GM08714 (cell line): ENCODE data around the gene SCUBE2.

ENCODE experiments used
- H3K4me3 ChIP-seq: fragments of 200-500 bp; sonication (Bioruptor generic); 2 replicates; pipeline ENCODE4 v1.5.1; 2014; ENCODE audit warnings: mild to moderate bottlenecking, low read length, inconsistent platforms
- ZNF274 ChIP-seq: IDR thresholded peaks from 2 replicates; pipeline ENCODE4 v1.6.1; 2012; ENCODE audit warnings: mild to moderate bottlenecking, low read depth, low read length

The SCUBE2 gene

DNA sequence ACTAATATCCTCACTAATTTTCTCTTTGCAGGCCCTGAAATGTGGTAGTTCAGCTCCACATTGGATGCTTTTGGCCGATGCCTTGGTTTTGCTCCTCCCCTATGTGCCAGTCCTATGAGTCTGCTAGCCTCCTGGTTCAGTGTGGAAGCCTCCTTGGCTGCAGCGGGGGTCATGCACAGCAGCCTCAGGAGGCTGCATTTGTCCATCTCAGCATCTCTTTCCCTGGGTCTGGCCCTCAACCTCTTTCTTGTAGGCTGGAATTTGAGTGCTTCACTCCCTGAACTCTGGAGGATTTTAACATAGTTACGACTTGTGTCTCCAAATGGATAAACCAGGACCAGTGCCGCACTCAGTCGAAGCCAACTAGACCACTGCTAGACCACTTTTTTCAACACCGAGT is 34.9 kb downstream of the SCUBE2 start:
- TF ChIP-seq ZNF274 = no peak
- no peak overlapping the region for H3K4me3 ChIP-seq

DNA sequence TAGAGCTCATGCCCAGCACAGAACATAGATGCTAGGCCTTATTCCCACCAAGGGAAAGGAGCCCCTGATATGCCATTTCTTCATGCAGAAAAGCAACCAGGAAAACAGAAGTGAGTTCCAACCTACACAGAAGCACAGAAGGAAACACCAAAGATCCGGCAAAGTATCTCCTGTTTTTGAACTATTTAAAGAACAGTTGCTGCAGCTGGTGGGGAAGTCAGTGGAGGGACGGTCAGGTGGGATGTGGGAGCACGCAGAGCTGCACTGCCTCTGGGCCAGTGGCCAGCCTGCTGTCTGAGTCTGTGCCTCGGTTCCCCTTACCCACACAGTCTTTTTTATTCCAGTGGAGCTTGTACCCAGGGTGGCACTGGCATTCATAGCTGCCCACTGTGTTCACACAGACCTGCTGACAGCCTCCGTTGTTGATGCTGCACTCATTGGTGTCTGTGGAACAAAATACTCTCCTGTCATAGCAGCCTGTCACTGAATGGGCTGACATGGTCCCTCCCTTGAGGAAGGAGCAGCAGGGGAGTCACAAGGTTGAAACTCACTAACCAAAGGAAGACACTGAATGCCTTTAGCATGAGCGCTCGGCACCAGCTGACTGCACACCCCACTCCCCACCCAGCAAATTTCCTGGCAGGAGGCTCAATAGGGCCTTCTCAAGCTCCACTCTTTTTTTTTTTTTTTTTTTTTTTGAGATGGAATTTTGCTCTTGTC is 37.9 kb downstream of the SCUBE2 start:
- no peak overlapping the region for H3K4me3 ChIP-seq
- no peak for TF ChIP-seq ZNF274

- no peak overlapping the region for H3K4me3 ChIP-seq
- TF ChIP-seq ZNF274 = no peak
Observed at GRCh38 chr11:9052316-9052715, 39.1 kb downstream of the SCUBE2 start.

DNA sequence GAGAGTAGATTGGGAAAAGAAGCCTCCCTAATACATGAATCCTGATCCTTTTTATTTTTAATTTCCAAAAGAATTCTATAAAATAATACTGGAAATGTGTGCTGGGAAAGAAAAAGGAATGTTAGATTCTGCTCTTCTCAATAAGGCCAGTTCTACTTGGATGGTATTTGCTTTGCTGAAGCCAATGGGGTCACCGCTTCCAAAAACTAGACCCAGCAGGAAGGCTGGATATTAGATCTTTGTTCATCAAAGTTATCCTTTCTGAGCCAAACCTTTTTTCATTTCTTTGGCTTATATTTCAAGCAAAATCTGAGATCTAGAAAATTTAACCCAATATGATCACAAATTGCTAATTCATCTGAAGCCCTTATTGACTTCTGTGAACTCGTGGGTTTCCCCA is 41.4 kb downstream of the SCUBE2 start:
- no peak for TF ChIP-seq ZNF274
- H3K4me3 ChIP-seq = no peak overlapping the region

DNA sequence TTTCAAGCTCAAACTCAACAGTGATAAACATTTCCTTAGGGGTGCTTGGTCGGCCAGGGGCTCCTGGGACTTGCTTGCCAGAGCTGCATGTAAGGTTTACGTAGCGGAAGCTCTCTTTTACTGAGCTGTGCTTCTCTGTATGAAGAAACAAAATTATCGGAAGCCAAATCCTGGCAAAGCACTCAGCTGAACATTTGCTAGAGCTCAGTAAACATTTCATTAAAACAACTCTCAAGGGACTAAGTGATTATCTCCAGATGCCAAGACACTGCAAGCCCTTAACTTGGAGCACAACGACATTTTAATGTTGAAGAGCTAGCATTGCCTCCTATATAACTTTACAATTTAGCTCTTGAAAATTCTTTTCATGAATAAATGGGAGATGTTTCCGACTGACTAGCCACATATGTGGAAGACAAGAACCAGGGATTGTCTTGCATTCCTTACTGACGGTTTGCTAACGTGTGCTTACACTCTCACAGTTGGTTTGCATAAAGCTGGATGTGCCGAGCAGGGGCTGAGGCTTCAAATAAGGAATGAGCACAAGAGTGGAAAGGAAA is 43.4 kb downstream of the SCUBE2 start:
- TF ChIP-seq ZNF274 = no peak

GRCh38 chr11:9046481-9046880 is 44.9 kb downstream of the SCUBE2 start:
- TF ChIP-seq ZNF274 = no peak

More for the DNA sequence above, 43.4 kb downstream of the SCUBE2 start:
- no peak overlapping the region for H3K4me3 ChIP-seq

DNA sequence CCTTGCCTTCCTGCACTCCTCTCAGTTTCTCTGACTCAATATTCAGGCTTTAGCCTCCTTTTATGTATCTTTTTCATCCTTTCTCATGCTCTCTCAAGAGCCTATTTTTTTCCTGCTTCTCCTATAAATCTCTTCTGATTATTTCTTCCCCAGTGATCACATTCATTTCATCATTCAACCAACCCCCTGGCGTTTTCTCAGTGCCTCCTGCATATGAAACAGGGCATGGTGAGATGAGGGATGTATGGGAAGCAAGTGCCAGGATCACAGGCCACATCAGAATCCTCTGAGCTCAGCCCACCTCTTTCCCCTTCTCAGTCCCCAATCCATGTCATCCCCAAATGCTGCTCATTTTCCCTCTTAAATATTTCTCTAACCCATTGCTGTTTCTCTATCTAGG is 48.9 kb downstream of the SCUBE2 start:
- no peak for TF ChIP-seq ZNF274
- H3K4me3 ChIP-seq = no peak overlapping the region

More at GRCh38 chr11:9046481-9046880, 44.9 kb downstream of the SCUBE2 start:
- H3K4me3 ChIP-seq = no peak overlapping the region

GRCh38 chr11:9041747-9042146 is 49.7 kb downstream of the SCUBE2 start:
- no peak for TF ChIP-seq ZNF274
- no peak overlapping the region for H3K4me3 ChIP-seq

- TF ChIP-seq ZNF274 = no peak
- no peak overlapping the region for H3K4me3 ChIP-seq
Observed at GRCh38 chr11:9040410-9040809, 51.0 kb downstream of the SCUBE2 start.

GRCh38 chr11:9039863-9040262 is 51.5 kb downstream of the SCUBE2 start:
- TF ChIP-seq ZNF274 = no peak
- H3K4me3 ChIP-seq = no peak overlapping the region

GRCh38 chr11:9039198-9039597 is 52.2 kb downstream of the SCUBE2 start:
- no peak overlapping the region for H3K4me3 ChIP-seq
- TF ChIP-seq ZNF274 = no peak

- no peak for TF ChIP-seq ZNF274
- H3K4me3 ChIP-seq = no peak overlapping the region
Observed at GRCh38 chr11:9038541-9038940, 52.9 kb downstream of the SCUBE2 start.

DNA sequence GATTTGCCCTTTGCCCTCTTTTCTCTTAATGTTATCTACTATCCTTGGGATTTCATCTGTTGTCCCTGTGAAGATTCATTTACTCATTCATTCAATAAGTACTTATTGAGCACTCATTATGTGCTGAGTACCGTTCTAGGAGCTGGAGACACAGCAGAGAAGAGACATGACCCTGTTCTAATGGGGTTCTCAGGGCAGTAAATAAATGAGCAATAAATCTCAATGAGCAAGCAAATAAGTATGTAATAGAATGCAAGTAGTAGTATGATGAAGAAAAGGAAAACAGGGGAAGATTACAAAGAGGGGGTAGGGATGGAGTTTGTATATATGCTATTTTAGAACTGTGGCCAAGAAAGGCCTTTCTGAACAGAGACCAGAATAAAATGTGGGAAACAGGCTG is 53.4 kb downstream of the SCUBE2 start:
- no peak overlapping the region for H3K4me3 ChIP-seq
- TF ChIP-seq ZNF274 = no peak

DNA sequence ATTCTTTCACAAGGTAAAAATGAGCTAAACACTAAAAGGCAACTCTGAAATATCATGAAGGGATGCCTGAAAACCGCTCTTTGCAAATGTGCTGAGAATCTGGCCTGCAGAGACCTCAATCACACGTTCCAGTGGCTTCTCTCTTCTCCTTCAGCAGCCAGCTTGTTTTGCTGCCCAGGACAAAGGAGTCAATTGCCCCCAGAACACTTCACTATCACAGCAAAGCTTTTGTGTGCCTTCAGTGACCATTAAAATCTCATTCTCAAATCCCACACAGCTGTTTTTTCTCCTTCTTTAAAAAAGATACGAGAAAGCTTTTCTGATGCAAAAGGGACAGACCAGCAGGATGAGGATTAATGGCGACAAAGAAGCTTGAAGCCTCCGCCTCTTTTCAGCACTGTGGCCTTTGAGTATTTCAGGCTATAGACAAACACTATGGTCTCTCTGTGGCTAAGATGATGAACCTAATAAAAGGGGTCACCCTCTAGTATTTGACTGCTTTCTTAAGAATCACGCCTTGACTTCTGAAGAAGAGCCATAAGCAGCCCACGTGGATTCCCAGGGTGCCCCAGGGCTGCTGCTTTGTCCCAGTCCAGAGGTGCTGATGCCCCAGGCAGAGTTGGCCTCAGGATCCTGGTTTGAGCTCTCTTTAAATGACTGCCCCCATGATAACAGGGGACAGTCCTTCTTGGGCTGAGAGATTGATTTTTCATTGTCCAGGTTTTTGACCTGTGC is 54.2 kb downstream of the SCUBE2 start:
- TF ChIP-seq ZNF274 = no peak
- H3K4me3 ChIP-seq = no peak overlapping the region

- H3K4me3 ChIP-seq = no peak overlapping the region
- no peak for TF ChIP-seq ZNF274
Observed at GRCh38 chr11:9030601-9031000, 60.8 kb downstream of the SCUBE2 start.
